ENCODE data around the gene INTU.
"Not testable (repeated sequence)": the region's sequence is repeated elsewhere in the genome, so short reads cannot be mapped to it uniquely, and the experiment has no call there.

Gene INTU

GRCh38 chr4:127632420-127633403 lies at the start of gene INTU:
INTU (plus strand) TSS chr4:127632957; CDS start chr4:127633035, 78 bp downstream.
- H3K4me3 ChIP-seq (replicated peaks; ENCODE audit: low read depth, low read length), result peak within 1 kb of the TSS; percentile 63
- DNase-seq (ENCODE audit: extremely low read depth, low read depth), result peak; percentile 91

DNA sequence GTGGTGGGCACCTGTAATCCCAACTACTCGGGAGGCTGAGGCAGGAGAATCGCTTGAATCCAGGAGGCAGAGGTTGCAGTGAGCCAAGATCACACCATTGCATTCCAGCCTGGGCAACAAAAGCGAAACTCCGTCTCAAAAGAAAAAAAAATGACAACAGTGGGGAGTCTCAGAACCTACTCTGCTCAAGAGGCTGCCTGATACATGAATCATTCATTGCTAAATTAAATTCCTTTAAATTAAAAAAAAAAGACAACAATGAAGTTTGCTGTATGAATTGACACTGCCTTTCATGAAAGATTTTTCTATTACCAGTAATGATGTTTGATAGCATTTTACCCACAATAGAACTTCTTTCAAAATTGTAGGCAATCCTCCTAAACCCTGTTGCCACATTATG lies 46.3 kb upstream of the INTU start:
- DNase-seq (ENCODE audit: extremely low read depth, low read depth); H3K4me3 ChIP-seq (replicated peaks; ENCODE audit: low read depth, low read length): not testable (repeated sequence)

More at GRCh38 chr4:127632420-127633403, at the start of gene INTU:
- no peak for TF ChIP-seq CTCF (IDR thresholded peaks at IDR 0.05; ENCODE audit: low read depth, low read length, missing control alignments)

- peak; percentile 9 for DNase-seq (ENCODE audit: extremely low read depth, low read depth)
- no peak overlapping the region for H3K4me3 ChIP-seq (replicated peaks; ENCODE audit: low read depth, low read length)
- TF ChIP-seq CTCF (IDR thresholded peaks at IDR 0.05; ENCODE audit: low read depth, low read length, missing control alignments), result peak; percentile 71
These were observed 45.7 kb upstream of the INTU start for GRCh38 chr4:127586922-127587571.

DNA sequence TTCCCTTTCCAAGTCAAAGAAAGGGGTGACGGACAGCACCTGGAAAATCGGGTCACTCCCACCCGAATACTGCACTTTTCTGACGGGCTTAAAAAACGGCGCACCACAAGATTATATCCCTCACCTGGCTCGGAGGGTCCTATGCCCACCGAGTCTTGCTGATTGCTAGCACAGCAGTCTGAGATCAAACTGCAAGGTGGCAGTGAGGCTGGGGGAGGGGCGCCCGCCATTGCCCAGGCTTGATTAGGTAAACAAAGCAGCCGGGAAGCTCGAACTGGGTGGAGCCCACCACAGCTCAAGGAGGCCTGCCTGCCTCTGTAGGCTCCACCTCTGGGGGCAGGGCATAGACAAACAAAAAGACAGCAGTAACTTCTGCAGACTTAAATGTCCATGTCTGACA lies 43.6 kb upstream of the INTU start:
- H3K4me3 ChIP-seq (replicated peaks; ENCODE audit: low read depth, low read length), result not testable (repeated sequence)

DNA sequence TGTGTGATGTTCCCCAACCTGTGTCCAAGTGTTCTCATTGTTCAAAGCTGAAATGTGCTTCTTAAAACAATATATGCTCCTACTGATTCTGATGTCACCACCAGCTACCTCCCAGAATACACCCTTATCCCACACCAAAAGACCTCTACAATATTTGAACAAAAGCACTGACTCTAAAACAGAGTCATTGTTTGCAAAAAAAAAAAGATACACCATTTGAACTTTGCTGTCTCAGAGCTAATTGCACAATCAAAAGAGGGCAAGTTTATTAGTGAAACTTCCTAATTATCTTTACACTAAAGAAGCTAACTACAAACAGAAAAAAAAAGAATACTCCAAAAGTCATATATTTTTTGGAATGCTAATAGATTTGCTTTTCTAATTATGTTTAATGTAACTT lies 34.1 kb upstream of the INTU start:
- DNase-seq (ENCODE audit: extremely low read depth, low read depth), result no peak
- H3K4me3 ChIP-seq (replicated peaks; ENCODE audit: low read depth, low read length), result no peak overlapping the region
- TF ChIP-seq CTCF (IDR thresholded peaks at IDR 0.05; ENCODE audit: low read depth, low read length, missing control alignments), result no peak

More for the DNA sequence above, 43.6 kb upstream of the INTU start:
- not testable (repeated sequence) for DNase-seq (ENCODE audit: extremely low read depth, low read depth)

DNA sequence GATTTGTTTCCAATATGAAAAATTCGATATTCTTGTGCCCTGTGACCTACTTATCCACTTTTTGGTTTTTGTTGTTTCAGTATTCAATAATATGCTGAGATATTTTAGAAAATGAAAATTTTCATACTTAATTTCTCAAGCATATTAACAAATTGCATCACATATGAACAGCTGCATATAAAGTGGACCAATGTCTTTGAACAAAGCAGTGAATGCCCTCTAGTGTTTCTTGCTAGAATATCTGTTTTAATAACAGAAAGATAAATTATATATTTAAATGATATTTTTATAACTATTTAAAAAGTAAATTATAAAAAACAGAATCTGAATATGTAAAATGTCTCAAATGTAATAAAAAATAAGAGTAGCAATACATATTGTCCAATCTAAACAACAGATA lies 31.7 kb upstream of the INTU start:
- H3K4me3 ChIP-seq (replicated peaks; ENCODE audit: low read depth, low read length), result no peak overlapping the region
- DNase-seq (ENCODE audit: extremely low read depth, low read depth), result no peak
- TF ChIP-seq CTCF (IDR thresholded peaks at IDR 0.05; ENCODE audit: low read depth, low read length, missing control alignments), result peak; percentile 9

GRCh38 chr4:127604949-127605709 lies 27.6 kb upstream of the INTU start:
- DNase-seq (ENCODE audit: extremely low read depth, low read depth), result no peak

More at GRCh38 chr4:127604949-127605709, 27.6 kb upstream of the INTU start:
- no peak for TF ChIP-seq CTCF (IDR thresholded peaks at IDR 0.05; ENCODE audit: low read depth, low read length, missing control alignments)
- no peak overlapping the region for H3K4me3 ChIP-seq (replicated peaks; ENCODE audit: low read depth, low read length)

All from HFF-Myc (cell line).